Hepatocyte (in vitro differentiated cells): ENCODE data around the gene RFXAP. TPM values are rescaled to one million over a fixed set of nuclear protein-coding genes. Genes with fewer than 3 reads are reported as not detected.

Experiments
- DNase-seq: peaks from one replicate; pipeline ENCODE4 v3.0.0-alpha.2; 2016; ENCODE audit warnings: low spot score
- H2AFZ ChIP-seq: fragments of 200-600 bp; sonication (generic); 2 replicates; pipeline ENCODE4 v1.6.0; 2016; ENCODE audit warnings: antibody characterized with exemption, mild to moderate bottlenecking
- H3K27ac ChIP-seq: fragments of 200-600 bp; sonication (generic); 2 replicates; pipeline ENCODE4 v1.5.1; 2016; ENCODE audit warnings: mild to moderate bottlenecking
- H3K27me3 ChIP-seq: fragments of 200-600 bp; sonication (generic); 2 replicates; pipeline ENCODE4 v1.6.1; 2016
- H3K36me3 ChIP-seq: fragments of 200-600 bp; sonication (generic); replicated peaks from 2 replicates; pipeline ENCODE4 v1.5.1; 2016; ENCODE audit warnings: low read depth; ENCODE audit not compliant: insufficient read depth
- H3K4me1 ChIP-seq: fragments of 200-600 bp; sonication (generic); 2 replicates; pipeline ENCODE4 v1.5.1; 2016; ENCODE audit warnings: mild to moderate bottlenecking, moderate library complexity; ENCODE audit not compliant: insufficient read depth
- H3K4me2 ChIP-seq: fragments of 200-600 bp; sonication (generic); 2 replicates; pipeline ENCODE4 v1.6.0; 2016
- H3K4me3 ChIP-seq: fragments of 200-600 bp; sonication (generic); 2 replicates; pipeline ENCODE4 v1.5.1; 2016; ENCODE audit warnings: mild to moderate bottlenecking
- H3K79me2 ChIP-seq: fragments of 200-600 bp; sonication (generic); 2 replicates; pipeline ENCODE4 v1.6.0; 2017; ENCODE audit warnings: mild to moderate bottlenecking
- H3K9me2 ChIP-seq: fragments of 200-600 bp; sonication (generic); replicated peaks from 2 replicates; pipeline ENCODE4 v1.6.0; 2017; ENCODE audit warnings: mild to moderate bottlenecking; ENCODE audit not compliant: insufficient read depth
- H3K9me3 ChIP-seq: fragments of 200-600 bp; sonication (generic); 2 replicates; pipeline ENCODE4 v1.5.1; 2016; ENCODE audit warnings: low read depth, mild to moderate bottlenecking
- H4K20me1 ChIP-seq: fragments of 200-600 bp; sonication (generic); 2 replicates; pipeline ENCODE4 v1.6.0; 2016; ENCODE audit warnings: mild to moderate bottlenecking; ENCODE audit not compliant: insufficient read depth, poor library complexity, severe bottlenecking
- CTCF ChIP-seq: fragments of 200-600 bp; sonication (generic); IDR thresholded peaks from 2 replicates; pipeline ENCODE4 v1.5.1; 2016; ENCODE audit warnings: antibody characterized with exemption, mild to moderate bottlenecking; ENCODE audit not compliant: poor library complexity
- EZH2 ChIP-seq: fragments of 200-600 bp; sonication (generic); IDR thresholded peaks from 2 replicates; pipeline ENCODE4 v1.6.1; 2016; ENCODE audit warnings: antibody characterized with exemption, mild to moderate bottlenecking, borderline replicate concordance
- EZH2phosphoT487 ChIP-seq: fragments of 200-600 bp; sonication (generic); IDR thresholded peaks from one replicate; pipeline ENCODE4 v1.6.1; 2018; ENCODE audit warnings: antibody characterized with exemption, mild to moderate bottlenecking, low read depth, moderate library complexity; ENCODE audit not compliant: unreplicated experiment, severe bottlenecking
- WGBS: methylation state at CpG from one replicate; pipeline ENCODE4 v1.1.6; 2016; ENCODE audit warnings: low lambda C conversion rate; ENCODE audit errors: missing lambda C conversion rate; 5-methylcytosine and 5-hydroxymethylcytosine counted together
- polyA plus RNA-seq: library from polyadenylated mRNA; unstranded; fragments of >200 nt; fragmentation: Nextera tagmentation; extraction: Ambion mirVana; gene quantifications from 2 replicates; pipeline ENCODE4 v1.2.1, GENCODE V29; 2016
- total RNA-seq: library from RNA; depleted of rRNA; stranded (reverse); fragments of >200 nt; gene quantifications from 2 replicates; pipeline ENCODE4 v1.2.3, GENCODE V29; 2014

The RFXAP gene
- total and polyA plus RNA-seq, 2 experiments from 2014 or later: 2.9 to 5.8 TPM

DNA sequence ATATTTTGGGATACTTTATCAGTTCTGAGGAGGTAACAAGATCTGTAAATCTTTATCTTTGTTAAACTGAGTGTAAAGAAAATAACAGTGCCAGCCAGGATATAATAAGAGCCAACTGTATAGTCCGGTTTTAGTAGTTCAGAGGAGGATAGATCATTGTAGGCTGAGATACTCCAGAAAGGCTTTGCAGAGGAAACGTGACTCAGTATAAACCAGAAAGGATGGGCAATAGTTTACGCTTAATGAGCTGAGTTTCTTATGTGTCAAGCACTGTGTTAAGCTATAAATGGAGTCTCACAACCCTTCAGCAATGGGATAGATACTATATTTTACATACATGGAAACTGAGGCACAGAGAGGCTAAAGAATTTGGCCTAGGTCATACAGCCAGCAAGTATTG lies 3.8 kb downstream of the RFXAP start:
- Histone ChIP-seq H2AFZ (no peak overlapping the region), H3K27me3 (no peaks in the 10 kb centered on the region), H3K4me3 (no peak overlapping the region), H3K27ac (no peak overlapping the region), H4K20me1 (no peaks in the 10 kb centered on the region), H3K9me2 (no peaks in the 10 kb centered on the region), H3K4me2 (no peak overlapping the region), H3K4me1 (peaks cover 14% of the 10 kb centered on the region), H3K36me3 (no peaks in the 10 kb centered on the region), H3K79me2 (peaks cover 42% of the 10 kb centered on the region), H3K9me3 (no peaks in the 10 kb centered on the region)
- TF ChIP-seq CTCF (no peak), EZH2 (no peak), EZH2phosphoT487 (no peak)
- DNase-seq: no peak
- WGBS: 81% methylated on average over 3 of the region's 3 CpGs

- Histone ChIP-seq H3K27ac (no peak overlapping the region), H3K79me2 (no peaks in the 10 kb centered on the region), H2AFZ (no peak overlapping the region), H3K9me3 (no peaks in the 10 kb centered on the region), H3K27me3 (no peaks in the 10 kb centered on the region), H3K4me1 (no peaks in the 10 kb centered on the region), H4K20me1 (no peaks in the 10 kb centered on the region), H3K4me2 (no peak overlapping the region), H3K4me3 (no peak overlapping the region), H3K9me2 (no peaks in the 10 kb centered on the region), H3K36me3 (no peaks in the 10 kb centered on the region)
- no peak for DNase-seq
- WGBS: 89% methylated on average over 1 of the region's 1 CpG
- TF ChIP-seq CTCF (no peak), EZH2 (no peak), EZH2phosphoT487 (no peak)
These were observed 10.7 kb downstream of the RFXAP start for GRCh38 chr13:36829753-36830152.

- DNase-seq: no peak
- Histone ChIP-seq H3K9me3 (no peaks in the 10 kb centered on the region), H3K4me2 (no peak overlapping the region), H4K20me1 (no peaks in the 10 kb centered on the region), H3K4me1 (no peaks in the 10 kb centered on the region), H3K36me3 (no peaks in the 10 kb centered on the region), H3K4me3 (no peak overlapping the region), H3K27me3 (no peaks in the 10 kb centered on the region), H3K27ac (no peak overlapping the region), H3K9me2 (no peaks in the 10 kb centered on the region), H2AFZ (no peak overlapping the region), H3K79me2 (no peaks in the 10 kb centered on the region)
- WGBS: 98% methylated on average over 3 of the region's 3 CpGs
- TF ChIP-seq EZH2 (no peak), EZH2phosphoT487 (no peak), CTCF (no peak)
These were observed 12.3 kb downstream of the RFXAP start for GRCh38 chr13:36831291-36831690.

DNA sequence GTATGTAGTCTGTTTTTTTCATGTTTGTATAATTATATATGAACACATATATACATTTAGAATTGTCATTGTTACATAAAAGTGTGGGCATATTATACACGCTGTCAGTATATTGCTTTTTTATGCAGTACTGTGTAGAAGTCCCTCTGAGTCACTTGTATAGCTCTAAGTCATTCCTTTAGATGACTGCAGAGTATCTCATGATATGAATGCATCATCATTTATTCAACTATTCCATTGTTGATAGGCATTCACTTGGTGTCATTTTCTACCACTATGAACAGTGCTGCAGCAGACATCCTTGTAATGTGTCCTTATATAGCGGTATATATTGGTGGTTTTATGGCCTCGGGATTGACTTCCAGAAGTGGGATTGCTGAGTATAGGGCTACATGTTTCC lies 15.3 kb downstream of the RFXAP start:
- H3K4me3 ChIP-seq: no peak overlapping the region
- no peak overlapping the region for H2AFZ ChIP-seq
- H3K36me3 ChIP-seq: no peaks in the 10 kb centered on the region
- WGBS: 95% methylated on average over 3 of the region's 3 CpGs
- no peaks in the 10 kb centered on the region for H3K27me3 ChIP-seq
- H3K4me1 ChIP-seq: no peaks in the 10 kb centered on the region
- no peak overlapping the region for H3K27ac ChIP-seq
- no peak for DNase-seq
- H3K4me2 ChIP-seq: no peak overlapping the region
- H3K9me3 ChIP-seq: no peaks in the 10 kb centered on the region
- H4K20me1 ChIP-seq: no peaks in the 10 kb centered on the region
- no peaks in the 10 kb centered on the region for H3K79me2 ChIP-seq
- no peaks in the 10 kb centered on the region for H3K9me2 ChIP-seq
- TF ChIP-seq EZH2phosphoT487 (no peak), CTCF (no peak), EZH2 (no peak)
